ENCODE data around the gene BRAT1. TPM values are rescaled to one million over a fixed set of nuclear protein-coding genes. Genes with fewer than 3 reads are reported as not detected.
A peak's percentile ranks its signal among the peaks of the same experiment; 100 is the strongest.

BRAT1 gene
- total and polyA plus RNA-seq, 8 donors = 22.5 to 41.4 (median 28.0) TPM

- DNase-seq (peak in 2 of 4 donors; percentile 61 to 80), ATAC-seq (peak; percentile 12)
- peaks cover 57 to 95% of the 10 kb centered on the region in 2 donors for H3K4me1 ChIP-seq
- intact Hi-C loops (cut with DNase I) = no loop called here
- peaks cover 0 to 42% of the 10 kb centered on the region in 2 donors for H3K36me3 ChIP-seq
- TF ChIP-seq CTCF (IDR thresholded peaks at IDR 0.05) = no peak
- H3K27ac ChIP-seq = peak overlapping the region; percentile 73 to 98
- peak overlapping the region in 1 of 2 donors; percentile 15 for H3K4me3 ChIP-seq
- no peaks in the 10 kb centered on the region for H3K9me3 ChIP-seq
- no peaks in the 10 kb centered on the region for H3K27me3 ChIP-seq
Observed at GRCh38 chr7:2527505-2528467, 27.5 kb downstream of the BRAT1 start.

- ATAC-seq = no peak
- H3K9me3 ChIP-seq = no peaks in the 10 kb centered on the region
- peaks cover 0 to 42% of the 10 kb centered on the region in 2 donors for H3K36me3 ChIP-seq
- H3K4me3 ChIP-seq = no peak overlapping the region
- intact Hi-C loops (cut with DNase I) = no loop called here
- peak in 1 of 4 donors; percentile 76 for DNase-seq
- no peaks in the 10 kb centered on the region for H3K27me3 ChIP-seq
- no peak for TF ChIP-seq CTCF (IDR thresholded peaks at IDR 0.05)
- H3K27ac ChIP-seq = peak overlapping the region in 1 of 2 donors; percentile 98
- peaks cover 65 to 100% of the 10 kb centered on the region in 2 donors for H3K4me1 ChIP-seq
Observed at GRCh38 chr7:2526659-2527504, 28.4 kb downstream of the BRAT1 start.

- intact Hi-C loops (cut with DNase I) = no loop called here
- H3K27ac ChIP-seq = peak overlapping the region in 1 of 2 donors; percentile 82
Observed at GRCh38 chr7:2525658-2526630, 29.4 kb downstream of the BRAT1 start.

More at GRCh38 chr7:2525658-2526630, 29.4 kb downstream of the BRAT1 start:
- peak overlapping the region in 1 of 2 donors; percentile 81 for H3K4me3 ChIP-seq
- peaks cover 68 to 98% of the 10 kb centered on the region in 2 donors for H3K4me1 ChIP-seq
- peaks cover 0 to 42% of the 10 kb centered on the region in 2 donors for H3K36me3 ChIP-seq
- H3K27me3 ChIP-seq = peaks cover 0 to 5% of the 10 kb centered on the region in 2 donors
- ATAC-seq (no peak), DNase-seq (peak in 1 of 4 donors; percentile 87)
- no peak for TF ChIP-seq CTCF (IDR thresholded peaks at IDR 0.05)
- no peaks in the 10 kb centered on the region for H3K9me3 ChIP-seq

Measured in left lung (tissue), 10 donors.